ENCODE data around the gene JUN. TPM values are rescaled to one million over a fixed set of nuclear protein-coding genes. Genes with fewer than 3 reads are reported as not detected.
A peak's percentile ranks its signal among the peaks of the same experiment; 100 is the strongest.

Gene JUN
- total and polyA plus RNA-seq, 2 donors (not counting 3 experiments of a cell fraction or from before 2014, with no cell fraction given): 88.3 to 89.3 TPM

DNA sequence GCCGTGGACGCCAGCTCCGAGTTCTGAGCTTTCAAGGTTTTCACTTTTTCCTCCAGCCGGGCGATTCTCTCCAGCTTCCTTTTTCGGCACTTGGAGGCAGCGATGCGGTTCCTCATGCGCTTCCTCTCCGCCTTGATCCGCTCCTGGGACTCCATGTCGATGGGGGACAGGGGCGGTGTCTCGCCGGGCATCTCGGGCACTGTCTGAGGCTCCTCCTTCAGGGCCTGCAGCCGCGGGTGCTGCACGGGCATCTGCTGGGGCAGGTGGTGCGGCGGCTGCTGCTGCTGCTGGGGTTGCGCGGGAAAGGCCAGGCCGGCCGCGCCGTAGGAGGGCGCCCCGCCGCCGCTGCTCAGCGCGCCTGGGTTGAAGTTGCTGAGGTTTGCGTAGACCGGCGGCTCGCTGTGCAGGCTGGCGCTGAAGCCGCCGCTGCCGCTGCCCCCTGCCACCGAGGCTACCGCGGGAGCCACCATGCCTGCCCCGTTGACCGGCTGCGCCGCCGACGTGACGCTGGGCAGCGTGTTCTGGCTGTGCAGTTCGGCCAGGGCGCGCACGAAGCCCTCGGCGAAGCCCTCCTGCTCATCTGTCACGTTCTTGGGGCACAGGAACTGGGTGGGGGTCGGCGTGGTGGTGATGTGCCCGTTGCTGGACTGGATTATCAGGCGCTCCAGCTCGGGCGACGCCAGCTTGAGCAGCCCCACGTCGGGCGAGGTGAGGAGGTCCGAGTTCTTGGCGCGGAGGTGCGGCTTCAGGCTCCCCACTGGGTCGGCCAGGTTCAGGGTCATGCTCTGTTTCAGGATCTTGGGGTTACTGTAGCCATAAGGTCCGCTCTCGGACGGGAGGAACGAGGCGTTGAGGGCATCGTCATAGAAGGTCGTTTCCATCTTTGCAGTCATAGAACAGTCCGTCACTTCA lies 1.4 kb downstream of the JUN start:
- no peak overlapping the region for H2AFZ ChIP-seq (ENCODE audit: low read depth, low read length)
- CTCF ChIA-PET: interaction anchor here (0.8 to 1.8 kb wide), 5 partner anchors 10 to 977 kb away, joined by 3 to 15 read pairs (median 4); no protein-coding TSS in a partner anchor
- H3K9me3 ChIP-seq (replicated peaks; ENCODE audit: control insufficient read depth, insufficient read depth, low read length): no peaks in the 10 kb centered on the region
- peak overlapping the region; percentile 98 for H3K9ac ChIP-seq (replicated peaks; ENCODE audit: extremely low read depth, insufficient read depth, low read length)
- H3K36me3 ChIP-seq (ENCODE audit: control insufficient read depth in 2 of 2, extremely low read depth in 1 of 2, insufficient read depth in 2 of 2, low read length in 2 of 2): no peaks in the 10 kb centered on the region
- FAIRE-seq: no peak
- H3K4me2 ChIP-seq (ENCODE audit: insufficient read depth, low read length): peak overlapping the region; percentile 96
- H3K27me3 ChIP-seq (ENCODE audit: control insufficient read depth in 2 of 2, insufficient read depth in 2 of 2, low read length in 2 of 2): no peaks in the 10 kb centered on the region
- peaks cover 35% of the 10 kb centered on the region for H3K79me2 ChIP-seq (ENCODE audit: control insufficient read depth, insufficient read depth, low read length)
- H3K9me1 ChIP-seq (replicated peaks; ENCODE audit: control insufficient read depth, extremely low read depth, insufficient read depth, low read length): no peaks in the 10 kb centered on the region
- no peak for TF ChIP-seq GATA2 (IDR thresholded peaks at IDR 0.05; ENCODE audit: insufficient read depth, insufficient read length, low read depth, low read length)
- no peak for TF ChIP-seq MYC (IDR thresholded peaks at IDR 0.05; ENCODE audit: low read depth, low read length)
- TF ChIP-seq EZH2 (IDR thresholded peaks at IDR 0.05; ENCODE audit: borderline replicate concordance, low read depth, low read length, severe bottlenecking): no peak
- peak; percentile 31 for TF ChIP-seq POLR2AphosphoS5 (IDR thresholded peaks at IDR 0.05; ENCODE audit: insufficient read depth, low read depth, low read length)
- TF ChIP-seq POLR2A (IDR thresholded peaks at IDR 0.05; ENCODE audit: low read depth, low read length): no peak
- no peak for TF ChIP-seq FOS (IDR thresholded peaks at IDR 0.05; ENCODE audit: borderline replicate concordance, insufficient read depth, low read length)
- TF ChIP-seq, protein P1, sequence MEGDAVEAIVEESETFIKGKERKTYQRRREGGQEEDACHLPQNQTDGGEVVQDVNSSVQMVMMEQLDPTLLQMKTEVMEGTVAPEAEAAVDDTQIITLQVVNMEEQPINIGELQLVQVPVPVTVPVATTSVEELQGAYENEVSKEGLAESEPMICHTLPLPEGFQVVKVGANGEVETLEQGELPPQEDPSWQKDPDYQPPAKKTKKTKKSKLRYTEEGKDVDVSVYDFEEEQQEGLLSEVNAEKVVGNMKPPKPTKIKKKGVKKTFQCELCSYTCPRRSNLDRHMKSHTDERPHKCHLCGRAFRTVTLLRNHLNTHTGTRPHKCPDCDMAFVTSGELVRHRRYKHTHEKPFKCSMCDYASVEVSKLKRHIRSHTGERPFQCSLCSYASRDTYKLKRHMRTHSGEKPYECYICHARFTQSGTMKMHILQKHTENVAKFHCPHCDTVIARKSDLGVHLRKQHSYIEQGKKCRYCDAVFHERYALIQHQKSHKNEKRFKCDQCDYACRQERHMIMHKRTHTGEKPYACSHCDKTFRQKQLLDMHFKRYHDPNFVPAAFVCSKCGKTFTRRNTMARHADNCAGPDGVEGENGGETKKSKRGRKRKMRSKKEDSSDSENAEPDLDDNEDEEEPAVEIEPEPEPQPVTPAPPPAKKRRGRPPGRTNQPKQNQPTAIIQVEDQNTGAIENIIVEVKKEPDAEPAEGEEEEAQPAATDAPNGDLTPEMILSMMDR (IDR thresholded peaks at IDR 0.05; ENCODE audit: extremely low read depth in 1 of 2, insufficient read depth in 1 of 2, low read depth in 1 of 2, low read length in 2 of 2): peak in 1 of 2 donors; percentile 43
- no peak for TF ChIP-seq JUN (IDR thresholded peaks at IDR 0.05; ENCODE audit: borderline replicate concordance, insufficient read depth, insufficient read length, low read depth)
- TF ChIP-seq, protein P2, sequence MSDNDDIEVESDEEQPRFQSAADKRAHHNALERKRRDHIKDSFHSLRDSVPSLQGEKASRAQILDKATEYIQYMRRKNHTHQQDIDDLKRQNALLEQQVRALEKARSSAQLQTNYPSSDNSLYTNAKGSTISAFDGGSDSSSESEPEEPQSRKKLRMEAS (IDR thresholded peaks at IDR 0.05; ENCODE audit: insufficient read depth, insufficient read length): no peak
- H3K4me3 ChIP-seq (replicated peaks in 1 of 3; ENCODE audit: insufficient read depth in 1 of 3, low read depth in 1 of 3, low read length in 3 of 3): peak overlapping the region; percentile 52 to 91 (median 80)
- H4K20me1 ChIP-seq (replicated peaks; ENCODE audit: control insufficient read depth, extremely low read depth, insufficient read depth, low read length): no peaks in the 10 kb centered on the region
- peak overlapping the region; percentile 92 for H3K27ac ChIP-seq (ENCODE audit: insufficient read depth, low read depth, low read length)
- dilution Hi-C loops (cut with MboI; ENCODE audit: extremely low pct_ligation_motif_present, low sequenced_read_pairs) (no loop called here), intact Hi-C loops (cut with micrococcal nuclease) (loop anchor here (5.0 kb wide), 1 partner anchor 265 kb away; no protein-coding TSS in a partner anchor)
- POLR2A ChIA-PET: interaction anchor here (0.6 to 3.1 kb wide), 8 partner anchors 9 to 977 kb away, joined by 3 to 23 read pairs (median 6); no protein-coding TSS in a partner anchor
- BruUV-seq (replicated peaks): TSS peak; percentile 10
- H3K4me1 ChIP-seq (ENCODE audit: control insufficient read depth, extremely low read depth, insufficient read depth, low read length): peaks cover 30% of the 10 kb centered on the region
- peak; percentile 43 for DNase-seq (ENCODE audit: low read depth, low spot score)

Data from endothelial cell of umbilical vein (primary cell).